ENCODE measurements around the gene TCF25.

DNA sequence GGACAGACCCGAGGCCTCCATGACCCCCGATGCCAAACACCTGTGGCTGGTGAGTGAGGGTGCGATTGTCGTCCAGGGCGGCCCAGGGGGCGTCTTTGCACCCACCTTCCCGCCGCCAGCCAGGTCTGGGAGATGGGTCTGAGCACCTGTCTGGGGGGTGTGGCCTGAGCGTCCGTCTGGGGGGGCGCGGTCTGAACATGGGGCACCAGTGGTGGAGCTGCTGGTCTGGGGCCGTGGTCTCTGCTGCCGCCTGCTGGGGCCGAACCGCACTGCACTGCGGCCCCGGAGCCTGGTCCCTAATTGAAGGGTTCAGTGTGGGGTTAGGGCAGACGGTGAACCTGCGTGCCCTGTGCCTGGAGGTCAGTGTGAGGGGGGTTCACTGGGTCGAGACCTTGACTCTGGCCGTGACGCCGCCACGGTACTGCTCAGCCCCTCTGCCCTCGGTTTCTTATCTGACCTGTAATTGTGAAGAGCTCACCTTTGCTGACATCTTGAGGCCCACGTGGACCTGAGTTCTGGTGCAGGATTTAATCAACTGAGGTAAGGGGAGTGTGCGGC lies 12.6 kb upstream of the TCF25 start:
- TF ChIP-seq, protein P1, sequence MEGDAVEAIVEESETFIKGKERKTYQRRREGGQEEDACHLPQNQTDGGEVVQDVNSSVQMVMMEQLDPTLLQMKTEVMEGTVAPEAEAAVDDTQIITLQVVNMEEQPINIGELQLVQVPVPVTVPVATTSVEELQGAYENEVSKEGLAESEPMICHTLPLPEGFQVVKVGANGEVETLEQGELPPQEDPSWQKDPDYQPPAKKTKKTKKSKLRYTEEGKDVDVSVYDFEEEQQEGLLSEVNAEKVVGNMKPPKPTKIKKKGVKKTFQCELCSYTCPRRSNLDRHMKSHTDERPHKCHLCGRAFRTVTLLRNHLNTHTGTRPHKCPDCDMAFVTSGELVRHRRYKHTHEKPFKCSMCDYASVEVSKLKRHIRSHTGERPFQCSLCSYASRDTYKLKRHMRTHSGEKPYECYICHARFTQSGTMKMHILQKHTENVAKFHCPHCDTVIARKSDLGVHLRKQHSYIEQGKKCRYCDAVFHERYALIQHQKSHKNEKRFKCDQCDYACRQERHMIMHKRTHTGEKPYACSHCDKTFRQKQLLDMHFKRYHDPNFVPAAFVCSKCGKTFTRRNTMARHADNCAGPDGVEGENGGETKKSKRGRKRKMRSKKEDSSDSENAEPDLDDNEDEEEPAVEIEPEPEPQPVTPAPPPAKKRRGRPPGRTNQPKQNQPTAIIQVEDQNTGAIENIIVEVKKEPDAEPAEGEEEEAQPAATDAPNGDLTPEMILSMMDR (IDR thresholded peaks at IDR 0.05), result peak; percentile 93 to 99 (median 97)
- TF ChIP-seq POLR2A (IDR thresholded peaks at IDR 0.05), result no peak

Data from esophagus squamous epithelium (tissue), 4 donors.